Stimulated activated CD8-positive, alpha-beta memory T cell treated with anti-CD3 and anti-CD28 coated beads, Interleukin-2, amount 100 ng/mL, for 48 hours (primary cell): ENCODE measurements around the gene FYN.
"Not testable (repeated sequence)": the region's sequence is repeated elsewhere in the genome, so short reads cannot be mapped to it uniquely, and the experiment has no call there.

Experiments
- DNase-seq, 2 donors: peaks; one replicate each; pipeline ENCODE4 v3.0.0-alpha.2; 2020; ENCODE audit warnings: low read depth in 2 of 2

Gene FYN

GRCh38 chr6:111660531-111660930, 212.7 kb downstream of the FYN start:
- DNase-seq: no peak

GRCh38 chr6:111658462-111659154, 214.6 kb downstream of the FYN start:
- no peak for DNase-seq

- no peak for DNase-seq
Measured at GRCh38 chr6:111657146-111657545, 216.1 kb downstream of the FYN start.

GRCh38 chr6:111653979-111654378, 219.3 kb downstream of the FYN start:
- no peak for DNase-seq

- no peak for DNase-seq
Measured at GRCh38 chr6:111653434-111653833, 219.8 kb downstream of the FYN start.

GRCh38 chr6:111652156-111652555, 221.1 kb downstream of the FYN start:
- no peak for DNase-seq

GRCh38 chr6:111651185-111652034, 221.8 kb downstream of the FYN start:
- no peak for DNase-seq

GRCh38 chr6:111650049-111650448, 223.2 kb downstream of the FYN start:
- DNase-seq: no peak

- no peak for DNase-seq
Measured at GRCh38 chr6:111648100-111648499, 225.2 kb downstream of the FYN start.

GRCh38 chr6:111646942-111647341, 226.3 kb downstream of the FYN start:
- DNase-seq: no peak

GRCh38 chr6:111646034-111646433, 227.2 kb downstream of the FYN start:
- DNase-seq: no peak

GRCh38 chr6:111644893-111645430, 228.3 kb downstream of the FYN start:
- no peak for DNase-seq

GRCh38 chr6:111642463-111643158, 230.6 kb downstream of the FYN start:
- DNase-seq: peak in 1 of 2 donors; percentile 11

- DNase-seq: no peak
Measured at GRCh38 chr6:111639266-111639665, 234.0 kb downstream of the FYN start.

- not testable (repeated sequence) for DNase-seq
Measured at GRCh38 chr6:111634981-111635380, 238.3 kb downstream of the FYN start.

- no peak for DNase-seq
Measured at GRCh38 chr6:111633822-111634221, 239.4 kb downstream of the FYN start.

- DNase-seq: no peak
Measured at GRCh38 chr6:111632468-111633247, 240.6 kb downstream of the FYN start.

- DNase-seq: no peak
Measured at GRCh38 chr6:111631903-111632460, 241.3 kb downstream of the FYN start.

- DNase-seq: no peak
Measured at GRCh38 chr6:111631018-111631417, 242.2 kb downstream of the FYN start.

- DNase-seq: no peak
Measured at GRCh38 chr6:111628142-111628850, 245.0 kb downstream of the FYN start.
